Upper lobe of left lung (tissue), 4 donors: ENCODE data around the gene CATSPERB.
"Not testable (repeated sequence)": the region's sequence is repeated elsewhere in the genome, so short reads cannot be mapped to it uniquely, and the experiment has no call there.

ENCODE experiments used
- POLR2A ChIP-seq, 4 donors: fragments of 450-650 bp; IDR thresholded peaks; one replicate each; pipeline ENCODE4 v1.5.1; 2016 to 2017; ENCODE audit warnings: antibody characterized with exemption in 4 of 4, mild to moderate bottlenecking in 2 of 4
- POLR2AphosphoS5 ChIP-seq, 2 donors: sonication (generic); formaldehyde crosslinking; IDR thresholded peaks; one replicate each; pipeline ENCODE4 v1.5.1; 2017; ENCODE audit warnings: antibody characterized with exemption in 2 of 2

GRCh38 chr14:91604611-91605010 lies 127.3 kb downstream of the CATSPERB start:
- TF ChIP-seq POLR2A, POLR2AphosphoS5 (IDR thresholded peaks at IDR 0.05): not testable (repeated sequence)
